ENCODE measurements around the gene TBL1X.

DNA sequence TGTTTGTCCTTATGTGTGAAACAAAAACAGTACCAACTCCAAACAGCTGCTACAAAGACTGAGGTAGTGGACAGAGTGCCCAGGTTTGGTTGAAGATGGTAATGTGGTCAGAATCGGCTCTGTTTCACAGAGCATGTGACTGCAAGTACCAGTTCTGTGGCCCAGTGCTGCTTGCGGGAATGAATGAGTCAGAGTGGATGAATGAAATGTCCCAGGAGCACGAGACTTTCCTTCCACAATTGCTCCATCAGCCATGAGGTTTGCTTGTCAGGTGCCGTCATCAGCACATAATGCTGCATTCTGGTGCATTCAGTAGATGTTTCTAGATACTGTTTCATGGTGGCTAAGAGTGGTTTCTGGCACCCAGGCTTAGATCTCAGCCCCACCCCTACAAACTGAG, 216.6 kb downstream of the TBL1X start:
- TF ChIP-seq, protein P1, sequence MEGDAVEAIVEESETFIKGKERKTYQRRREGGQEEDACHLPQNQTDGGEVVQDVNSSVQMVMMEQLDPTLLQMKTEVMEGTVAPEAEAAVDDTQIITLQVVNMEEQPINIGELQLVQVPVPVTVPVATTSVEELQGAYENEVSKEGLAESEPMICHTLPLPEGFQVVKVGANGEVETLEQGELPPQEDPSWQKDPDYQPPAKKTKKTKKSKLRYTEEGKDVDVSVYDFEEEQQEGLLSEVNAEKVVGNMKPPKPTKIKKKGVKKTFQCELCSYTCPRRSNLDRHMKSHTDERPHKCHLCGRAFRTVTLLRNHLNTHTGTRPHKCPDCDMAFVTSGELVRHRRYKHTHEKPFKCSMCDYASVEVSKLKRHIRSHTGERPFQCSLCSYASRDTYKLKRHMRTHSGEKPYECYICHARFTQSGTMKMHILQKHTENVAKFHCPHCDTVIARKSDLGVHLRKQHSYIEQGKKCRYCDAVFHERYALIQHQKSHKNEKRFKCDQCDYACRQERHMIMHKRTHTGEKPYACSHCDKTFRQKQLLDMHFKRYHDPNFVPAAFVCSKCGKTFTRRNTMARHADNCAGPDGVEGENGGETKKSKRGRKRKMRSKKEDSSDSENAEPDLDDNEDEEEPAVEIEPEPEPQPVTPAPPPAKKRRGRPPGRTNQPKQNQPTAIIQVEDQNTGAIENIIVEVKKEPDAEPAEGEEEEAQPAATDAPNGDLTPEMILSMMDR (IDR thresholded peaks at IDR 0.05), result no peak
- no peak for TF ChIP-seq POLR2AphosphoS5 (IDR thresholded peaks at IDR 0.05)
